ENCODE results near the gene ZNF687. TPM values are rescaled to one million over a fixed set of nuclear protein-coding genes. Genes with fewer than 3 reads are reported as not detected.
A peak's percentile ranks its signal among the peaks of the same experiment; 100 is the strongest.

The ZNF687 gene
- total RNA-seq = 10 to 100 TPM; 29.9 to 35.7 TPM

- DNase-seq = peak; percentile 100
- no peaks in the 10 kb centered on the region for H3K9me3 Mint-ChIP-seq (ENCODE audit: low read depth)
- H3K36me3 Mint-ChIP-seq = peaks cover 9% of the 10 kb centered on the region
- peaks cover 30% of the 10 kb centered on the region for H3K4me1 Mint-ChIP-seq
- no peaks in the 10 kb centered on the region for H3K27me3 Mint-ChIP-seq
- H3K4me3 Mint-ChIP-seq = peak within 1 kb of the TSS; percentile 99
- CTCF ChIA-PET = interaction anchor here (1.1 to 4.2 kb wide), 13 partner anchors 9 to 183 kb away, joined by 3 to 25 read pairs (median 6); partner anchors contain the start of gene PI4KB
- peak; percentile 91 for ATAC-seq
- peak within 1 kb of the TSS; percentile 99 for H3K27ac Mint-ChIP-seq
These were observed at the start of gene ZNF687 for GRCh38 chr1:151281969-151282882. TSS of gene ZNF687 (plus strand) at chr1:151282299. CDS start at chr1:151286292, 3,993 bp downstream.

- H3K27ac Mint-ChIP-seq = no peak overlapping the region
- H3K9me3 Mint-ChIP-seq (ENCODE audit: low read depth) = no peaks in the 10 kb centered on the region
- H3K4me1 Mint-ChIP-seq = peaks cover 7% of the 10 kb centered on the region
- ATAC-seq (no peak), DNase-seq (no peak)
- CTCF ChIA-PET = interaction anchor here (0.8 to 1.4 kb wide), 2 partner anchors 8 to 16 kb away, joined by 4 to 5 read pairs; no protein-coding TSS in a partner anchor
- H3K36me3 Mint-ChIP-seq = peaks cover 63% of the 10 kb centered on the region
- no peak overlapping the region for H3K4me3 Mint-ChIP-seq
- H3K27me3 Mint-ChIP-seq = no peaks in the 10 kb centered on the region
These were observed 46.9 kb upstream of the ZNF687 start for GRCh38 chr1:151235235-151235634.

DNA sequence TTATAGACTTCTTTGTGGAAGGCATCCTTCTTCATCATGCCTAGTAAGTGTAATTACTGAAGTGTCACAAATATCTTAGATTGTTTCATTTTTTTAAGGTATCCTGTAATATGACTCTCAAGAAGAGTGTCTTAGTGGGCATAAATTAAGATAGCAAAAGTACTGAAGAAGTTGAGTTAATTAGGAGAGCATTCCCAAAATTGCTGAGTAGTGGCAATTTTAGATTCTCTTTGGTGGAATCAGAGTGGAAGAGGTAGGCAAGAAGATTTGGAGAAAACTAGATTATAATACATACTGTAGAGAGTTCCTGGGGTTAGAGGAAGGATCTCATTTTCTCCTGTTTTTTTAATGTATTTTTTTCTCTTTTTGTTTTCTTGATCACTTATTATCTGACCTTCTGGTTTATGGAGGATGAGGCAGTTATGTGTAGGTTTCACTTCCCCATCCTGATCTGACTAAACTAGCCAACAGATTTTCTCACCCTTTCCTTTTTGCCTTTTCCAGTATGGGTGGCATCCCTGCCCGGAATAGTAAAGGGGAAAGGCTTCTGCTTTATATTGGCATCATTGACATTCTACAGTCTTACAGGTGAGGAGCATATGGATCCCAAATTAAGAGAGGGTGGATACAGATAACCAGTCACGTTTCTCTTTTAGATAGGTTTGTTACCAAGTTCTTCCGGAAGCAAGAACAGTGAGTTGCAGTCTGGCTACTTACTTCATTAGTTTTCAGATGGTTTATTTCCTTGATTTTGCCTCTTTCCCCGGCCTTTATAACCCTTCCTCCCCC is 44.2 kb upstream of the ZNF687 start:
- Mint-ChIP-seq H3K4me1 (peaks cover 7% of the 10 kb centered on the region), H3K27ac (peak overlapping the region; percentile 12), H3K27me3 (no peaks in the 10 kb centered on the region), H3K36me3 (peaks cover 67% of the 10 kb centered on the region), H3K9me3 (ENCODE audit: low read depth) (no peaks in the 10 kb centered on the region), H3K4me3 (no peak overlapping the region)
- DNase-seq (no peak), ATAC-seq (no peak)
- CTCF ChIA-PET = interaction anchor here (1.3 to 1.5 kb wide), 2 partner anchors 14 to 15 kb away, joined by 5 to 10 read pairs; no protein-coding TSS in a partner anchor

DNA sequence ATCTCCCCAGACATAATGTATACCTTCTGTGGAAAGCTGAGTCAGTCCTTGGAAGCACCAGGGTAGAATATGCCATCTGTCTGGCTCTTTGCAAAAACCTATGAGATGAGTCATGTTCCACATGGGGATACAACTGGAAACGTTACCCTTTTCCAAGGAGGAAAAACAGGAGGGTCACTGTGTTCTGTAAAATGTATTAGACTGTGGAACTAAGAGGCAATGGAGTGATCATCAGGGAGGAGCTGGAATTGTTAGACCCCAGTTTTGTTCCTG is 43.7 kb upstream of the ZNF687 start:
- Mint-ChIP-seq H3K4me1 (peaks cover 7% of the 10 kb centered on the region), H3K27ac (no peak overlapping the region), H3K36me3 (peaks cover 68% of the 10 kb centered on the region), H3K27me3 (no peaks in the 10 kb centered on the region), H3K4me3 (no peak overlapping the region), H3K9me3 (ENCODE audit: low read depth) (no peaks in the 10 kb centered on the region)
- CTCF ChIA-PET = interaction anchor here (1.5 kb wide), 1 partner anchor 14 kb away, joined by 5 read pairs; no protein-coding TSS in a partner anchor
- DNase-seq = no peak
- ATAC-seq = no peak

GRCh38 chr1:151242442-151242841 is 39.7 kb upstream of the ZNF687 start:
- Mint-ChIP-seq H3K4me1 (peaks cover 4% of the 10 kb centered on the region), H3K4me3 (no peak overlapping the region), H3K27ac (peak overlapping the region; percentile 18), H3K36me3 (peaks cover 57% of the 10 kb centered on the region), H3K27me3 (no peaks in the 10 kb centered on the region), H3K9me3 (ENCODE audit: low read depth) (no peaks in the 10 kb centered on the region)
- CTCF ChIA-PET = interaction anchor here (1.5 kb wide), 1 partner anchor 46 kb away, joined by 6 read pairs; no protein-coding TSS in a partner anchor
- ATAC-seq (no peak), DNase-seq (no peak)

DNA sequence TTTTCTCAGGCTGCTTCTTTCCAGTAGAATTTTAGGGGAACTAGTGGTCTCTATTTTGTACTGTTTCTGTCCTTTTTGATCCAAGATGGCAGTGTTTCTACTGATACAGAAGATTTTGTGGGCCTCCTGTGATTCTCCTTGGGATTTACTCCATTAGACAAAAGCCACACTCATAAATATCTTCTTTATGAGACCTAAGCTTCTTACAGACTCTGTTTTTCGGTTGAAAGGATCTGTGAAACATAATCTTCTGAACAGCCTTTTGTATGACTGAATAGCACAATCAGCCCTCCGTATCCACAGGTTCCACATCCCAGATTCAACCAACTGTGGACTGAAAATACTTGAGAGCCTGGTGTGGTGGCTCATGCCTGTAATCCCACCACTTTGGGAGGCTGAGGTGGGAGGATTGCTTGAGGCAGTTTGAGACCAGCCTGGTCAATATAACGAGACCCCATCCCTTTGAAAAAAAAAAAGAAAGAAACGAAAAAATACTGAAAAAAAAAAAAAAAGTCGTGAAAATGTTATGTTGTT is 38.3 kb upstream of the ZNF687 start:
- Mint-ChIP-seq H3K27ac (no peak overlapping the region), H3K36me3 (peaks cover 54% of the 10 kb centered on the region), H3K9me3 (ENCODE audit: low read depth) (no peaks in the 10 kb centered on the region), H3K4me3 (no peak overlapping the region), H3K4me1 (no peaks in the 10 kb centered on the region), H3K27me3 (no peaks in the 10 kb centered on the region)
- CTCF ChIA-PET = interaction anchor here (1.5 kb wide), 1 partner anchor 47 kb away, joined by 6 read pairs; no protein-coding TSS in a partner anchor
- DNase-seq (no peak), ATAC-seq (no peak)

DNA sequence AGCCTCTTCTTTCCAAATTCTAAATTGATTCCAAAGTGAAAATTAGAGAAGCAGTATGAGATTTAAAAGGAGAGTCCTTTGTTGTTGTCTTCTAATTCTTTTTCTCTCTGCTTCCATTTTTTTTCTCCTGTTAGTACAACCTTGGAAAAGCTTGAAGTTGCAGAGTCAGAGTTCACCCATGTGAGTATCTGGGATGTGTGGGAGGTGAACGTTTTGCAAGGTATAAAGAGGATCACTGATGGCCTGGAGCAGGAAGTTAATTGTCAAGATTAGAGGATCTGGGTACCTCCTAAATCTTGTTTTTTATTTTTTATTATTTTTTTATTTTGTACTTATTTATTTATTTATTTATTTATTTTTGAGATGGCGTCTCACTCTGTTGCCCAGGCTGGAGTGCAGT is 35.3 kb upstream of the ZNF687 start:
- Mint-ChIP-seq H3K4me1 (peaks cover 4% of the 10 kb centered on the region), H3K4me3 (no peak overlapping the region), H3K27ac (no peak overlapping the region), H3K36me3 (peaks cover 50% of the 10 kb centered on the region), H3K9me3 (ENCODE audit: low read depth) (no peaks in the 10 kb centered on the region), H3K27me3 (no peaks in the 10 kb centered on the region)
- ATAC-seq (no peak), DNase-seq (no peak)
- CTCF ChIA-PET = interaction anchor here (0.8 kb wide), 1 partner anchor 90 kb away, joined by 3 read pairs; the partner anchor contains the start of gene TNFAIP8L2

- DNase-seq (peak; percentile 81), ATAC-seq (peak; percentile 43)
- CTCF ChIA-PET = interaction anchor here (0.5 to 3.5 kb wide), 43 partner anchors 10 to 227 kb away, joined by 3 to 27 read pairs (median 4); partner anchors contain the start of genes C1orf56, GABPB2, PI4KB and PIP5K1A
- Mint-ChIP-seq H3K27me3 (no peaks in the 10 kb centered on the region), H3K9me3 (ENCODE audit: low read depth) (no peaks in the 10 kb centered on the region), H3K27ac (no peak overlapping the region), H3K4me1 (peaks cover 22% of the 10 kb centered on the region), H3K4me3 (no peak overlapping the region), H3K36me3 (peaks cover 30% of the 10 kb centered on the region)
These were observed 30.2 kb upstream of the ZNF687 start for GRCh38 chr1:151251656-151252470.

- ATAC-seq (peak; percentile 98), DNase-seq (peak; percentile 97)
- H3K36me3 Mint-ChIP-seq = peaks cover 23% of the 10 kb centered on the region
- H3K27me3 Mint-ChIP-seq = no peaks in the 10 kb centered on the region
- peak within 1 kb of the TSS; percentile 92 for H3K27ac Mint-ChIP-seq
- H3K9me3 Mint-ChIP-seq (ENCODE audit: low read depth) = no peaks in the 10 kb centered on the region
- CTCF ChIA-PET = interaction anchor here (0.5 to 1.4 kb wide), 9 partner anchors 16 to 498 kb away, joined by 3 to 5 read pairs (median 3); partner anchors contain the start of gene VPS72
- H3K4me3 Mint-ChIP-seq = peak within 1 kb of the TSS; percentile 94
- H3K4me1 Mint-ChIP-seq = peaks cover 32% of the 10 kb centered on the region
These were observed 27.6 kb upstream of the ZNF687 start, which contains the start of gene PSMD4 for GRCh38 chr1:151254217-151255213. TSS of gene PSMD4 (plus strand) at chr1:151254734. CDS start at chr1:151254783, 49 bp downstream.

- Mint-ChIP-seq H3K36me3 (peaks cover 22% of the 10 kb centered on the region), H3K27me3 (no peaks in the 10 kb centered on the region), H3K9me3 (ENCODE audit: low read depth) (no peaks in the 10 kb centered on the region), H3K4me3 (peak overlapping the region; percentile 94), H3K4me1 (peaks cover 35% of the 10 kb centered on the region), H3K27ac (peak overlapping the region; percentile 92)
- CTCF ChIA-PET = interaction anchor here (1.0 to 1.4 kb wide), 3 partner anchors 15 to 156 kb away, joined by 3 to 5 read pairs (median 3); no protein-coding TSS in a partner anchor
- ATAC-seq (no peak), DNase-seq (no peak)
These were observed 26.7 kb upstream of the ZNF687 start for GRCh38 chr1:151255381-151255780.

GRCh38 chr1:151259351-151259750 is 22.7 kb upstream of the ZNF687 start:
- DNase-seq (no peak), ATAC-seq (no peak)
- Mint-ChIP-seq H3K27ac (no peak overlapping the region), H3K4me1 (peaks cover 29% of the 10 kb centered on the region), H3K36me3 (peaks cover 29% of the 10 kb centered on the region), H3K27me3 (no peaks in the 10 kb centered on the region), H3K4me3 (no peak overlapping the region), H3K9me3 (ENCODE audit: low read depth) (no peaks in the 10 kb centered on the region)
- CTCF ChIA-PET = no interaction called here
